HK-2 (cell line): ENCODE results near the gene MTHFS.
"Not testable (repeated sequence)": the region's sequence is repeated elsewhere in the genome, so short reads cannot be mapped to it uniquely, and the experiment has no call there.

ENCODE experiments used
- DNase-seq: peaks from one replicate; pipeline ENCODE4 v3.0.0-alpha.2; 2018; ENCODE audit not compliant: unreplicated experiment

Gene MTHFS

DNA sequence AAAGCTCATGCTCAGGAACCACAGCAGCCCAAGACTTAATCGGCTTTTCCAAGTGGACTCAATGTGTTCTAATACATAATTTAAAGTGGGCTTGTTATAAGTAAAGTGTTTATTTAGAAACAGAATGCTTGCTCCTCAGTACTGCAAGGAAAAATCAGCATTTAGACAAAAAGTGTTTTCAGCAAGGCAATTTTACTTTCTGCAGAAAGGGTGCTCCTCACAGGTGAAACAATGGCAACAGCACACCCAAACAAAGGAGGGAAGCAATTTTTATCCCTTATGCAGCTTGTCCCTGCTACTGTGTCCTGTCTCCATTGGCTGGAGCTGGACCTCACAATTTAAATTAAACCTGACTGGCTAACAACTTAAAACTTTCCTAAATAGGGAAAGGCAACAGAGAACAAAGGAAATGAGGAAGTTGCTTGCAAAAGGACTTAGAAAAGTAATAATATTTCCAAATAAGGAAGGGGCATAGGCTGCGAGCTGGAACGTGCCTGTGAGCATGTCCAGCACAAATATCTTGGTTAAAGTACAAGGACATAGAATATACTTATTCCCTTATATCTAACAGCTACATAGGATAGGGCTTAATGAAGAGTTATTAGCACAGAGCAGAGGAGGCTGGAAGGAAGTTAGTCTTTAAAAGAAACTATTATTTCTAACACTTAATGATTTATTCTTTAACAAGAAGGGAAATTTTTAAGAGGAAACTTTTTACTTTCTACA lies 19.1 kb upstream of the MTHFS start:
- not testable (repeated sequence) for DNase-seq

- DNase-seq, result no peak
These were observed 17.9 kb upstream of the MTHFS start for GRCh38 chr15:79914728-79915127.

DNA sequence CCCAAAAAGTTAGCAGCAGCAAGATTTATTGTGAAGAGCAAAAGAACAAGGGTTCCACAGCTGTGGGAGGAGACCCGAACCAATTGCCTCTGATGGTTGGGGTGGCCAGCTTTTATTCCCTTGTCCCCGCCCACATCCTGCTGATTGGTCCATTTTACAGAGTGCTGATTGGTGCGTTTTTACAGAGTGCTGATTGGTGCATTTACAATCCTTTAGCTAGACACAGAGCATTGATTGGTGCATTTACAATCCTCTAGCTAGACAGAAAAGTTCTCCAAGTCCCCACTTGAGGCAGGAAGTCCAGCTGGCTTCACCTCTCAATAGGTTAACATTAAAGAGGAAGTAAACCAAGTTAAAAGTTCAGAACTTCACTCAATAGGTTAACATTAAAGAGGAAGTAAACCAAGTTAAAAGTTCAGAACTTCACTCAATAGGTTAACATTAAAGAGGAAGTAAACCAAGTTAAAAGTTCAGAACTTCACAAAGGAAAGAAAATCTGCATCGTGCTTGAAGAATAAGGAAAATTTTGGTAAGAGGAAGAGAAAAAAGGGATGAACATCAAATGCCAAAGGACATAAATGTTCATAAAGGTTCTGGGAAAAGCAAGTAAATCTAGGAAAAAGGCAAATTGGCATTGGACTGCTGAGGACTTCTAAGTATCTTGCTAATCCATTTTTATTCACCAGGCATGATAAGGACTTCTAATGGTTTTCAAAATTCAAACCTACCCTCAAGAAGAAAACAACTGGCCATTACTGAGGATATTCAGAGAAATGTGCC lies 12.9 kb upstream of the MTHFS start:
- DNase-seq, result not testable (repeated sequence)

DNA sequence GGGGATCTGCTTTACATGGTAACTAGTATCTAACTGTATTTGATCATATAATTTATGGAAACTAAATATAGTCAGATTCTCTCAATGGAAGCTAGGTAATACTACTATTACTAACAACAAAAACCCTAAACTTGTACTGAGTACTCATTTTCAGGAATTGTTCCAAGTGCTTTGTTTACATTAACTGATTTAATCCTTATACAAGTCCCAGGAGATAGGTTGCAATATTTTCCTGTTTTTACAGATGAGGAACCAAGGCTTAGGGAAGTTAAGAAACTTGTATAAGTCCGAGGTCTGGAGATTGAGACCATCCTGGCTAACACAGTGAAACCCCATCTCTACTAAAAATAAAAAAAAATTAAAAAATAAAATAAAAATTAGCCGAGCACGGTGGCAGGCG lies 7.5 kb upstream of the MTHFS start:
- DNase-seq, result no peak

DNA sequence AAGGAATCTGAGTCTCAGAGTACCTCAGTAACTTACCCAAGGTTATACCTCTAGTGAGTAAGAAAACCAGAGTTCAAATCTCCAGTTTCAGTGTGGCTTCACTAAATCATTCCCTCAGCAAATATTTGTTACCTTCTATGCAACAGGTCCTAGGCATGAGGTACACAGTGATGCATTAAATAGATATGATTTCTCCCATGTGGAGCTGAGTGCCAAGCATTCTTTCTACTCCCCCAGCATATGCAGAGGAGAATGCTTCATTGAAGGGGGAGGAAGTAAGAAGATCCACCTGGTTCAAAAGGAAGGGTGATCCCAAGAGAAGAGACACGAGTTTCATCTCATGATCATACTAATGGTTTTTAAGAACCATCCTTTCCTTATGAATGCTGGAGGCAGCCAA lies 6.8 kb upstream of the MTHFS start:
- no peak for DNase-seq

DNA sequence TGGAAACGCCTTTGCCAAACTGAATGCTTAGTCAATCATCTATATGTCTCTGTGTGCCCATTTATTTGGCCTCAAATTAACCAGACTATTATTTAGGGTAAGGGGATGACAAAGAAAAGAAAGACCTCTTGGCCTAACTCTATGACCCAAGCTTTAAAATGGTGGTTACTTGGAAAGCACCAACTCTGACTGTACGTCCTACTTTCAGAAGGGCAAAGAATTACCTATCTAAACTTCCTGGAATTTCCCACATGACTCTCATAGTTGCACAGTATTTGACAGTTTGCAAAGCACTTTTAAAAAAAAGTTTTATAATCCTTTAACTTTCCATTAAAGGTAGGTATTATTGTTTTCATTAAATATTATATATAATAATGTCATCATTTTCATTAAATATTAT lies 6.3 kb upstream of the MTHFS start:
- no peak for DNase-seq

DNA sequence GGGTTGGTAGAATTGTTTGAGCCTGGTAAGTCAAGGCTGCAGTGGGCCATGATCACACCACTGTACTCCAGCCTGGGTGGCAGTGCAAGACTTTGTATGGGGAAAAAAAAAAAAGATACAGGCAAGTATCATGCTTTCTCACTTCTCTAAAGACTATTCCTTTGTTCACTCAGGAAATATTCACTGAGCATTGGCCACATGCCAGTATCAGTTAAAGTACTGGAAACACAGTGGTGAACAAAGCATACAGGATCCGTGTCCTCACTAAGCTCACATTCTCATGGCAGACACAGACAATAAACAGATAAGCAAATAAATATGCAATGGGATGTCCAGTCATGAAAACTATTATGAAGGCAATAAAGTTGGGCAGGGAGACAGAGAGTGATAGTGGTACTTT lies 5.1 kb upstream of the MTHFS start:
- no peak for DNase-seq

DNA sequence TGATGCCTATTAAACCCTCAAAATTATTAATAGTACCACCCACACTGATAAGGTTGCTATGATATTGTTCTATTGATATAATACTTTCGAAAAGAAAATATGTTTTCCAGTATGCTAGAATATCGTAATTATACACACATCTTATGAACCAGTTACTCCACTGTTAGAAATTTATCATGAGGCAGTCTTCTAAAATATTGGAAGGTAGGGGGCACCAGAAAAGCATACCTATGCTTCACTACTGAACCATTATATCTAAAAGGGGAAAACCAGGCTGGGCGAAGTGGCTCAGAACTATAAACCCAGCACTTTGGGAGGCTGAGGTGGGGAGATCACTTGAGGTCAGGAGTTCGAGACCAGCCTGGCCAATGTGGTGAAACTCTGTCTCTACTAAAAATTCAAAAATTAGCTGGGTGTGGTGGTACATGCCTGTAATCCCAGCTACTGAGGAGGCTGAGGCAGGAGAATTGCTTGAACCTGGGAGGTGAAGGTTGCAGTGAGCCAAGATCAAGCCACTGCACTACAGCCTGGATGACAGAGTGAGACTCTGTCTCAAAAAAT lies 4.1 kb upstream of the MTHFS start:
- DNase-seq, result not testable (repeated sequence)

GRCh38 chr15:79900087-79900486 lies 3.3 kb upstream of the MTHFS start:
- no peak for DNase-seq

DNA sequence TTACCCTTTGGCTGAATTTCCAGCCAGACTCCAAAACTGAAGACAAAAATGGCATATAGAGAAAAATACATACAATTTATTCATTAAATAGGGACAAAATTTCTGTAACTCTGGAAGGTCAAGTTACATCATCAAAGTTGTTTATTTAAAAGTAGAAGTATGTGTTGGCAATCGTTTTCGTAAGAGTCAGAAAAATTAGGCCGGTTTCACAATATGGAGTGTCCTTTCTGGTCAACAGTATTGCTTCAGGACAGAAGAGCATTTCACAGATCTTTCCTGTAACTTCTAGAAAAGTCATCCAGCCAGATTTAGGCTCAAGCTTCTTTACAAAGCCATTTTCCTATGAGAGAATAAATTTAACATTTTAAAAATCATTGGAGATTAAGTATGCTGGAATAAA lies 2.0 kb upstream of the MTHFS start:
- DNase-seq, result not testable (repeated sequence)

DNA sequence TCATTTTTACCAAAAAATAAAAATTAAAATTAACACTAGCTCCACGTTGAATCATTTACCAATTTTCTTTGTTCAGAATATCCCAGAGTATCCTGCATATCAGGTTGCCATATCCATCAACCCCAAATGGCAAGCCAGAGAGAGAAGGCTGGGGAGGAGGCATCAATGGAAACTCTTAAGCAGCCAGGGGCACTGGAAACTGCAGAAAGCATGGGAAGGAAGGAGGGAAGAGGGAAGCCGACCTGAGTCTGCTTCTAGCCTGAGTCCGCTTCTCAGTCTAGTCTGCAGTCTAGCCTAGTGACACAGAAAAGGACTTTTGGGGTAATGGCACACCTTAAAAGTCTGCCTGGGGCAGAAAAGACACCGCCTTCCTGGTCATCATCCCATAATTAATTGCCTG lies 1.6 kb upstream of the MTHFS start:
- DNase-seq, result no peak

DNA sequence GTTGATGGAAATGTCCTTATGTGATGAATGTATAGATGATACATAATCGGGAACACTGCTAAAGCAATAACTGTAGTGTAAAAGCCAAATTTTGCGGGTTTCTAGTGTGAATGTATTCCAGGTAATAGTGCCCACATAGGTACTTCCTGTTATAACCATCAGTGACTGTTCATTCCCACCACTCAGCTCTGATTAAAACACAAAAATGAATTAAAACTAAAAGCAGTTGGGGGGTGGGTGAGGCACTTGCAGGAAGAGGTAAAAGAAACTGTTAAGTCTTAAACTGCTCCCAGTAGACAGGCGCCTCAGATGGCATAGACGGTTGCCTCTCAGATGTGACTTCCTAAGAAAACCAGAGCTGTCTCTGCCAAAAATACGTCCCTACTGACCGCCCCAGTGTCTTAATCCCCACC lies 893 bp upstream of the MTHFS start:
- DNase-seq, result no peak

DNA sequence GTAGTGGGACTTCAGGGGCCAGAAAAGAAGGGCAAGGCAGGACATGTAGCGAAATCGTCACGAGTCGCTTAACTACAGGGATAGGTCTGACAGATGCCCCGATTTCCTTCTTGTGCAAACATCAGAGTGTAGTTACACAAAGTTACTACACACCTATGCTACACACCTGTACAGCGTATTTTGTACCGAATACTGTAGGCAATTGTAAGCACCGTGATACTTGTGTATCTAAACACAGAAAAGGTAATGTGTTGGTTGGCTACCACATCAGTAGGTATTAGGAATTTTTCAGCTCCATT lies 515 bp upstream of the MTHFS start:
- no peak for DNase-seq

GRCh38 chr15:79896131-79896633 lies 632 bp downstream of the MTHFS start:
- DNase-seq, result no peak

DNA sequence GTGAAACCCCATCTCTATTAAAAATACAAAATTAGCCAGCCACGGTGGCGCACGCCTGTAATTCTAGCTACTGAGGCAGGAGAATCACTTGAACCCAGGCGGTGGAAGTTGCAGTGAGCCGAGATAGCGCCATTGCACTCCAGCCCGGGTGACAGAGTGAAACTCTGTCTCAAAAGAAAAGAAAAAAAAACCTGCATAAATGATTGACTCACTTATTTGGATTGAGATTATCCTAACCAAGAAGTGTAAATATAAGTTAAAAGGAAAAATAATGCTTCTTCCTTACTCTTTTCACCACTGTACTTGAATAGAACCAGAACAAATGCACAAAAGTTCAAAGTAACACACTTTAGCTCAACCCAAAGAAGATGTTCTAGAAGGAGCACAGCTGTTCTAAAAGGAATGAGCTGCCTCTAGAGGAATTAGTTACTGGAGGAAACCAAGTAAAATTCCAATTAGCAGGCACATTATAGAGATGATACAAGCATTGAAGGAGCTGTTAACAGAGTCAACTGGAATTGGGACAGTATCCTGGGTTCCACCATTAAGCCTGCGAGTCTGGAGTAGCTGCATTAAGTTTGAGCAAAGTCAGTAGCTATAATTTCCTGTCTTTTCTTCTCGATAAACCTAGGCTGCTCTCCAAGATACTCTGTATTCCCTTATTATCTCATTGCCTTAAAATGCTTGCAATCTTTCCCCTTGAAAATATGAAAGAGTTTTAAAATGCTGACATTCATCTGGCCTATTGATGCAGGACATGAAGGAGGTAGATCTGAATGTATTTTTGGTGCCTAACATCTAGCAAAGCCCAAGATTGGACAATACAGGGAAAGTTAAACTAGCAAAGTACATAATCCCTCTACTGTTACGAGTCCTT lies 9.5 kb downstream of the MTHFS start:
- DNase-seq, result no peak

- no peak for DNase-seq
These were observed 10.7 kb downstream of the MTHFS start for GRCh38 chr15:79886124-79886523.

DNA sequence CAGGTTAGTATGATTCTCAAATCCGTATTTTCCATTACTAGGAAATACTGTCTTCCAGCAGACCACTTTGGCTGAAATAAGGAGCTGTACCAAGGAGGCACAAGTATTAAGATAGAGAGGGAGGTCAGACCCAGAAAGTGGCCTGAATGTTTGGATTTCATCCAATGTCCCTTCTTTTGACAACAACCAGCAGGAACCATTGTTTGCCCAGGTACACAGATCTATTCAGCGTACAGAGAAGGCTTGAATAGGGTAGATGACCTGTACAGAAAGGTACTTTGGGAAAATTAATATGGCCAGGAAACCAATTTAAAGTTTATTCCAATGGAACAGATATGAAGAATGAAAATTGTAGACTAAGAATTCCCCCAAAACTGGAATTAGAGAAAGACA lies 12.6 kb downstream of the MTHFS start:
- no peak for DNase-seq

DNA sequence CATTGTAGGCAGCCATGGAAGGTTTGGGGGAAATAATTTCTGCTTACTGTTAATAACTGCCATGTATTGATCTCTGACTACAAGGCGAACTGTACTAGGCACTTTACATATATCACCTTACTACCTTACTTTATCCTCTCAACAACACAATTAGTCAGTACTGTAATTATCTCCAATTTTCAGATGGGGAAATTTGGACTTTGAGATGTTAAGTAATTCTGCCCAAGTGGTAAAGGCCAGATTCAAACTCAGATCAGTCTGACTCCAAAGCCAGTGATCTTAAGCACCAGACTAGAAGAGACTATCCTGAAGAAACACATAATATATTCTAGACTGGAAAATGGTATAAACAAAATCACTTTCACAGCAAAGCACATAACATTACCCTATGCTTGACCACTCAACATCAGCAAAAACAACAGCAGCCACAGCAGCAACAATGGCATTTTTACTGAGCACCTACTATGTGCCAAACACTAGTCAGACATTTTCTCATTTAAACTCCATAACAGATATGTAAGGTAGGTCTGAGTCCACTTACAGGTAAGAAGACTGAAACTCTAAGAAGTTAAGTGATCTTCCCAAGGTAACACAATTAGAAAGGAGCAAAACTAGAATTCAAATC lies 13.1 kb downstream of the MTHFS start:
- DNase-seq, result no peak

- no peak for DNase-seq
These were observed 15.1 kb downstream of the MTHFS start for GRCh38 chr15:79881668-79882067.

- no peak for DNase-seq
These were observed 15.6 kb downstream of the MTHFS start for GRCh38 chr15:79881254-79881653.

DNA sequence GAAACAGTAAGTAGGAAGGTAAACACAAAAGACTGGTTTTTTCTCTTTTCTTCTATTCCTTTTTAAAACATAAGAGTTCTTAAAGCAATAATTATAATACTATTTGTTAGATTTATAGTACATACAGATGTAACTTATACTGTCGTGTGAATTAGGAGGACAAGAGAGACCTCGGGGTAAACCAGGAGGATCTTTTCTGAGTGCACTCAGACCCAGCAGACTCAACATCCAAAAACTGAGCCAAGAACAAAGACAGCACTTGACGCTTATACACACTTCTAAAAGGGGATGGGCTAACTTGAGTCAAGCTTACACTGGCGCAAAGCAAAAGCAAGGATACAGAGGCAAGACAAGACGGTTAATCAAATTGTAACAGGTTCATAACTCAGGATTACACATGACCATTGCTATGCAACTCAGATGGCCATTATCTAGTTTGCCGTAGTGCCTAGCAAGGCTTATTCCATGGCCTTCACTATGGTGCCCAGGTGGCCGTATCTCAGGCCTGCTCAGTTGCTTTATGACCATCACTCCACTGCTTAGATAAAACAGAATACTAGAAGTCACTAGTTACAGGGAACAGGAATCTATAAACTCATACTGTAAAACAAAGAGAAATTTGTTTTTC lies 18.6 kb downstream of the MTHFS start:
- no peak for DNase-seq
